GM19463 (cell line): ENCODE measurements around the gene DERL3.

Experiments used
- ATAC-seq: cut with Tn5 transposase; IDR thresholded peaks from one replicate; pipeline ENCODE4 v1.9.1; 2021; ENCODE audit warnings: mild to moderate bottlenecking, moderate library complexity; ENCODE audit not compliant: unreplicated experiment

DERL3 gene

DNA sequence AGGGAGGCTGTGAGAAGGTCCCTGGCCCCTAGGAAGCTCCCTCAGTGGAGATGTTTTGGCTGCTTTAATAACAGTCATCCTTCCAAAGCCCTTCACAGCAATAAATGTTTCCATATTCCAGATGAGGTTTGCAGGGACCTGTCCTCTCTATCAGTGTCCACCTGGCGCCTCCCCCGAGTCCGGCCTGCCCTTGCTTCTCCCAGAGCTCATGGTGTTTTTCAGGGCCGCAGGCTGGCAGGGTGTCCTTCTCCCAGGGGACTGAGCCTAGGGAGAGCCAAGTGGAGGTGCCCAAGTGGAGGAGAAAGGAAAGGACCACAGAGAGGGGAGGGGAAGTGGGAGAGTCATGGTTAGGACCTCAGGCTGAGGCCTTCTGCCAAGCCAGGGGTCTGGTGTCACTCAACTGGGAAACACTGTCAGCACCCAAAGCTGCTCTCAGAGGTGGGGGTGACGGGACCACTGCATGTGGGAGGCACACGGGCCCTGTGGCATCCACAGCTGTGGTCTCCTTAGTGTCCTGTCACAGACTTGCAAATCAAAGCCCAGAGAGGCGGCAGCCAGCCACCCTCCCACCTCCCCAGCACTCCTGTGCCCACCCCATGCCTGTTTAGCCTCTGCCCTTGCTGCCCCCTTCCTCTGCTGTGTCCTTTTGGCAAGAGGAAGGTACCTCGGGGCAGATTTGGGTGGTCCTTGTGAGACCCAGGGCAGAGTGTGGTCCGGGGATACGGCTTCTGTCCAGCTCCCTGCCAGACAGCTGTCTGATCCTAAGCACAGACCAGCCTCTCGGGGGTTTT is 6.4 kb downstream of the DERL3 start:
- ATAC-seq = no peak

DNA sequence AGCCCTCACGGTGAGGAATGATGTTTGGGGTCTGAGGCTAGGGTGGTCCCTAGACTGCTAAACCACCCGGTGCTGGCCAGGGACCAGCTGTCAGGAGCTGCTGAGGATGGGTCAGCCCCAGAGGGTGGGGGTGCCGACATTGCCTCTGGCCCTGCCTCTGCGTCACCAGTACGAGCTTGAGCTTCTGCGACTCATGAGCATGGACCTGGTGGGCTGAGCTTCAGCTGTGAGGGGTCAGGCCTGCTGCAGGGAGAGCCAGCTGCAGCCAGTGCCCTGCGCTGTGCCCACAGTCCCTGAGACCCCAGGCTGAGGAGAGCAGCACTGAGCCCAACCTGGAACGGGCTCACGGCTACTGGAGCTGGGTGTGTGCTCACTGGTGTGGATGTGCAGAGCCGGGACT is 7.0 kb downstream of the DERL3 start:
- ATAC-seq = no peak

DNA sequence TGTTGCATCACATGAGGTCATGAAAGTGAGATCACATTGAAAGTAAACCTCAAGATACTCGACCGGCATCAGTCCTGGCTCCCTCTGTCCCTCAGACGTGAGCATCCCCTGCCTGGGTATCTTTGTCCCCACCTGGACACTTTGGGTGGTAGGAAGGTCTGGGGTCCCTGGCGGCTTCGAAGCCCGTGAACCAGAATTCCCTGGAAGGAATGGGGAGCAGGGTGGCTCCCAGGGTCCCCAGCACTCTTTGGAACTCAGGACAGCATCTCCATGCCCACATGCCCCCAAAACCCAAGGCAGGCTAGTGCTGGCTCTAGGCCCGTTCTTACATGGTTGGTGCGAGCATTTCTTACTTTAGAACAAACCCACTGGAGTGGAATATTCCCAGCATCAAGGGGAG is 7.5 kb downstream of the DERL3 start:
- ATAC-seq = no peak

DNA sequence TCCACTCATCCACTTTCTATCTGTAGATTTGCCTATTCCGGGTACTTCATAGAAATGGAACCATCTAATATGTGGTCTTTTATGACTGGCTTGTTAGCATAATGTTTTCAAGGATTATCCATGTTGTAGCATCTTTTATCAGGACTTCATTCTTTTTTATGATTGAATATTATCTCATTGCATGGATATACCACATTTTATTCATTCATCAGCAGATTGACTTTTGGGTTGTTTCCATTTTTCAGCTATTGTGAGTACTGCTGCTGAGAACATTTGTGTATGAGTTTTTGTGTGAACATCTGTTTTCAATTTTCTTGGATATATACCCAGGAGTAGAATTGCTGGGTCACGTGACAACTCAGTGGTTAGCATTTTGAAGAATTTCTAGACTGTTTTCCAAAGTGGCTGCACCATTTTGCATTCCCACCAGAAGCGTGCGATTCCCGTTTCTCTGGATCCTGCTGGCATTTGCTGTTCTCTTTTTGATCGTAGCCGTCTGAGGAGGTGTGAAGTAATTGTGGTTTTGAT is 8.9 kb downstream of the DERL3 start:
- no peak for ATAC-seq

DNA sequence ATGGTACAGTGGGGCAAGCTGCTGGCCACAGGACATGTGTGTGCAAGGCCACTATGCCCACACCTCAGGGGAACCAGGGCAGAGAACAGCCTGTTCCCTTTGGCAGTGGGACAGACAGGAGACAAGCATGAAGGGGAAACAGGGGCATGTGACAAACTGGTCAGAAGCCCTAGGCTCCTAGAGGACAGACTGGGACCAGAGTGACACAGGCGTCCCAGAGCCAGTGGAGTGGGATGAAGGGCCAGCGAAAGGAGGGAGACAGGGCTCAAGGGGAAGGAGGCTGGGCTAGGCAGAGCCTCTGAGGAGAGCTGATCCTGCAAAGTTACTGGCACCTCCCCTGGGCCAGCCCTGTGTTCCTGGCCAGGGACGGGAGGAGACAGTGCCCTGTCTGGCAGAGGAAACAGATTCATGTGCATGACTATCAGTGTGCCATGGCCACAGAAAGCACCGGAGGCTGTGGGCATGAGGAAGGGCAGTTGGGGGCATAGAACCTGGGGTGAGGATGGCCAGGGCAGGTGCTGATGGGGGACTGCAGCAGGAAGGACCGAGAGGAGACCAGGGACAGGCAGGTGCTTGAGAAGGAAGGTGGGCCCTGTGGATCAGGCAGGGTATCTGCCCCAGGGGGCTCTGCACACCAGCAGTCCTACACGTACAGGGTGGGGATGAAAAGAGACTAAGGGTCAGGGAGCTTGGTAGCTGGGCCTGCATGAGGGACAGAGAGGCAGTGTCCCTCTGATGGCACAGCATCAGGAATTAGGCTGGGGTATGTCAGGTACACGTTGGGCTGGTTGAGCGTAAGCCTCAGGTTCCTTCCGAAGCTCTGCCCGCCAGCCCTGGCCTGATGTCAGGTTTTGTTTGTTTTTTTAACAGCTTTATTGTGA is 9.8 kb downstream of the DERL3 start:
- no peak for ATAC-seq

DNA sequence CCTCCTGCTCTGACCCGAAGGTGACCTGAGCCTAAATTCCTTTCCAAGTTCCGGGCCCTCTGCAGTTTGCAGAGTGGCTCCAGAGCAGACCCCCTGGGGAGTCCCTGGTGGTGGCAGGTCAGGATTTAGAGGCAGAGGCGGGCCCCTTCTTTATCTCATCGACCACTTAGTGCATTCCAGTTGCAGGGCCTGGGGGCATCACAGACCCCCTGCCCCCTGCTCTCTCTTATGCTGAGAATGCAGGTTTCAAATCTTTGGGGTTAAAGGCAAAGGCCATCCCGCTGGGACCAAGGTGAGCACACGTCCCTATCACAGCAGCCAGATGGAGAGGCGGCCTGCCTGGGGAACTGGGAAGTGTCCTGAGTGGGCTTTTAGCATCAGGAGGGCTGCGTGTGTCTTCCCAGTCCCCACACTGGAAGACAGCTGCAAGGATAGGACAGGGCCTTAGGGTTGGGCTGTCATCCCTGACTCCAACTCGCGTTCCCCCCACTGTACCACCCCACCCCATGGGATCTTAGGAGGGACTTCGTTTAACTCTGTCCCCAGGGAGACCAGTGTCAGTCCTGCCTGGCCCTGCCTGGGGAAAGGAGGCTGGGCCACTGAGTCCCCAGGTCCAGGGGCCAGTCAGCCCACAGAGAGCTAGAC is 11.3 kb downstream of the DERL3 start:
- ATAC-seq = no peak

DNA sequence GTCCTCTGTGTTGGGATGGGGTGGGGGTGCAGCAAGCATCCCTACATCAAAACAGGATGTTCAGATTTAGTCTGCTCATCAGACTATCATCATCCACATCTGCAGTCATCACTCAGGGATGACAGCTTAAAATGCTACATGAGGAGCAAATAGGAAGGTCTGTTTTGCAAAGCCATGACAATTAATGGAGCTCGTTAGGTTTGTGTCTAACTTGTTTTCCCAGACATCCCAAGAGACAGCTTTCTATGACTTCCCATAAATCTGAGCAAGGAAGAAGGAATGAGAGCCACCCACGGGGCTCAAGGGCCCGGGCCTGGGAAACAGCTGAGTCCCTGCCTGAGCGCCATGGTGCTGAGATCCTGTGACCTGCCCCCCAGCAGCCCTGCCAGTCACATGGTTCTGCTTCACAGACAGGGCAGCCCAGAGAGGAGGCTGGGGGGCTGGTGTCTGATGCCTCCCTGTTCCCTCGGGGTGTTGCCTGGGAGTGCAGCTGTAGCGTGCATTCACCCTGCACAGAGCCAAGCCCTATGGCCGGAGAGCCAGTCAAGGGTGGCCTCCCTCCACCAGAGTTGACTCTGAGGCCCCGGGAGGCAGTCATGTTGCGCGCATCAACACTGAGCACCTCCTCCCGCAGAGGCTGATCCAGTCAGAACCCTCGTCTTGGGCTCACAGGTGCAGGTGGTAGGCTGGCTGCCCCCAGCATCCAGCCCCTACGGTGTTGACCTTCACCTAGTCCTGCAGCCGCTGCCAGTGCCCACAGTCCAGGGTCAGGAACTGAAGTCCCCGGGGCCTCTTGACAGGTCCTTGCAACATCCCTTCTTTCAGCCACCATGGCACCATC is 12.1 kb downstream of the DERL3 start:
- ATAC-seq = no peak

DNA sequence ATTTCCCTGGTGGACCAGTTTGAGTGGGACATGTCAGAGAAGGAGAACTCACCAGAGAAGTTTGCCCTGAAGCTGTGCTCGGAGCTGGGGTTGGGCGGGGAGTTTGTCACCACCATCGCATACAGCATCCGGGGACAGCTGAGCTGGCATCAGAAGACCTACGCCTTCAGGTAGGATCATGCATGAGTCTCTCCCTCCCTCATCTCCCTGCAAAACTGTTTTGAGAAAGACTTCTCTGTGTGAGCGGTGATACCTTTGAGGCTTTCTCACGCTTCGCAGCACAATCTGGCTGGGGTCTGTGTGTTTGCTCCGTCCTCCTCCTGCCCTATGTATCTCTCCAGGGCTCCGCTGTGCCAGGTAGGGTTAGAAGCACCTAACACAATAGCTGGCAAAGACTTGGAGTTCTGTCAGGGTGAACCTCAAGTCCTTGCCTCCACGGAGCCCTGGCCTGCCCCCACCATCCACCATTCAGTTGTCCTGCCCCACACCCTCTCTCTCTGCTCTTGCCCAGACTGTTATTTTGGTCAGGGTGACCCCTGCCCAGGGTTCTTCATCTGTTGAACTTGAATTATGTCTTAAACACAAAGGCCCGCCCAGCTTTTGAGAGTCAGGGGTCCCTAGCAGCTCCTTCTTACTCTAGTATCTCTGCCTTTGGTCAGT is 13.4 kb downstream of the DERL3 start:
- no peak for ATAC-seq

DNA sequence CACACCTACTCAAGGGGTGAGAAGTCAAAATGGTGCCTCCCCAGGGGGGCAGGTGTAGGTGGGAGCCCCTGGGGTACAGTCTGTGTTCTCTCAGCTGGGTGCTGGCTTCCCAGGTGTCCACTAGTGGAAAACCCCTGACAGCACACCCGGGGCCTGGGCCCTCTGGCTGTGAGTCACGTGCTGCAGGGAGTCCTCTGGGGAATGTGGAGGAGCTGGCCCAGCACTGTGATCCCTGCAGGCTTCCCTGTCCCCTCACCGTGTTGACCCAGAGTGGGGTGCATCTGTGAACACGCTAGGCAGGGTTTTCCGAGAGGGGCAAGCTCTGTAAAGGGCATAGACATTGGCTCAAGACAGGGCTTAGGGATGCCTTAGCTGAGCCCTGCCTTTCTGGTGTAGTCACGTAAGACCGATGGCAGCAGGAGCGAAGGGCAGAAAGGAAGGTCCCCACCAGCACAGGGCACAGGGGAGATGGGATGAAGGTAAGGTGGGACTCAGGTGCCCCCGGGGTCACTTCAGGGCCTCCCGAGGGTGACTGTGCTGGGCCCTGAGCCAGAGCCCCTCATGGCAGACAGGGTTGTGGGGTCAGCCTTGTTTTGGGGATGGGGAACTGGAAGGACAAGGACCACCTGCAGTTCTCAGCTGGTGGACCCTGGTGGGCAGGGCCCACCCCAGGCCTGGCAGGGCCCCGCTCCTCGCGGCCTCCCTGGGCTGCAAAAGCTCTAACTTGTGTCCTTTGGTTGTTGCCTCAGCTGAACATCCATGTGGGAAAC is 14.1 kb downstream of the DERL3 start:
- ATAC-seq = no peak

DNA sequence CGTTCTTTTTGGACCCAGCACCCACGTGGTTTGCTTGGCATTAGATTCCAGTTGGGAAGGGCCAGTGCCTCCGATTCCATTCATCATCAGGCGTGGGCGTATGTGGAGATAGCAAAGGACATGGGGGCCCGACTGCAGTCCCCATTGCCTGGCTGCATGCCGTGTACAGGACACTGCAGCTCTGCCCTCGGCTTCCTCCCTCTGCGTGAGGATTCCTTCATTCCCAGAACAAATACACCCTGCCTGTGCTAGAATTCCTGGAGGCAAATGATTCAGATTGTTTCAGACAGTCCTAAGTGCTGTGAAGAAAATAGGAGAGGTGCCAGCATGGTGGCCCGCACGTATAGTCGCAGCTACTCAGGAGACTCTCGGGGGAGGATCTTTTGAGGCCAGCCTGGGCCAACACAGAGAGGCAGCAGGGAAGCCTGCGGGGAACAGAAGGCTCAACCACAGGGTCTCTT is 15.4 kb downstream of the DERL3 start:
- ATAC-seq = no peak

DNA sequence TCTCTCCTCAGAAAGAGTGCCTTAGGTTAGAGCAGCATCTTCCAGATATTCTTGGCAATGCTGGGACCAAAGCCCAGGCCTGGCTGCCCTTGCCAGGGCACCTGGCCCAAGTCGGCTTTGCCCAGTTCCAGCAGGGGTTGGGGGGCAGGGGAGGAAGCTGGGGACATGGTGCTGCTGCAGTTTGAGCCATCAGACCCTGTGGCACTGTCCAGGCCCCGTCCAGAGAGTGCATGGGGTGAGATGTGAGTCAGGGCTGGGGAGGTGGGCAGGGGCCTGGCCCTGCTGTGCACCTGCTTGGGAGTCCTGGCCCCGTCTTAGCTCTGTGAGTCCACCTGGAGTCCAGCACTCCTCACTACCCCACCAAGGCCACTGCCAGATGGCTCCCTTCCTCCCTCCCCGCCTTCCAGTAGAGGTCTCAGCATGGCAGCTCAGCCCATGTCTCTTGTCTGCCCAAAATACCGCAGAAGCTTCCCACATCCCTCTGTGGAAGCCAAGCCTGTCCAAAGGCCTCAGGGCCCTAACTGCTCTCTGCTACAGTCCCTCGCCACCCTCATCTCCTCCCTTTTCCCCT is 16.6 kb downstream of the DERL3 start:
- ATAC-seq = no peak

DNA sequence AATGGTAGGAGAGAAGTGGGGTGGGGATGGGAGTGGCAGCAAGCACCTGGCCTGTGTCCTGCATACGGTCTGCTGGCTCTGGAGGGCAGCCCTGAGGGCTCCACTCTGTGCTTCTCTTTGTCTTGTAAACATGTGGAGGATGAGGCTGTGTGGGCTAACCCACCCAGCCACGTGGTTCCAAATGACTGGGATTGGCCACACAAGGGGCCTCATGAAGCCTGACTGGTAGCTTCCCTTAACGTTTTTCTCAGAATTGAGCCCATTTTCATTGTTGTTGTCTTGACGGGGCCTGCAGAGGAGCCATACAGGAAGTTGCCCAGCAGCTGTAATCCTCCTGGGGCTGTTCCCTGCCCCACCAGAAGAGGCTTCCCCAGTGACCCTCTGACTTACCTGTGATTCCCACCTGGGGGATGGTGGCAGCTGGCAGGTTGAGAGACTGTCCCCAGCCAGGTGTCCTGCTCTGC is 18.0 kb downstream of the DERL3 start:
- ATAC-seq = no peak

DNA sequence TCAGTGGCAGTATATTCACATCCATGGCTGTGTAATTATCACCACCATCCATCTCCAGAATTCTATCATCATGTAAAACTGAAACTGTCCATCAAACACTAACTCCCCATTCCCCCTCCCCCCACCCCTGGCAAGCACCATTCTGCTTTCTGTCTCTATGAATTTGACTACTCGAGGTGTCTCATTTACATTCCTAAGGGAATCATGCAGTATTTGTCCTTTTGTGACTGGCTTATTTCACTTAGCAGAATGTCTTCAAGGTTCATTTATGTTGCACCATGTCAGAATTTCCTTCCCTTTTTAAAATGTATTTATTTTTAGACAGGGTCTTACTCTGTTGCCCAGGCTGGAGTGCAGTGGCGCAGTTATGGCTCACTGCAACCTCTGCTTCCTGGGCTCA is 20.3 kb downstream of the DERL3 start:
- ATAC-seq = no peak

DNA sequence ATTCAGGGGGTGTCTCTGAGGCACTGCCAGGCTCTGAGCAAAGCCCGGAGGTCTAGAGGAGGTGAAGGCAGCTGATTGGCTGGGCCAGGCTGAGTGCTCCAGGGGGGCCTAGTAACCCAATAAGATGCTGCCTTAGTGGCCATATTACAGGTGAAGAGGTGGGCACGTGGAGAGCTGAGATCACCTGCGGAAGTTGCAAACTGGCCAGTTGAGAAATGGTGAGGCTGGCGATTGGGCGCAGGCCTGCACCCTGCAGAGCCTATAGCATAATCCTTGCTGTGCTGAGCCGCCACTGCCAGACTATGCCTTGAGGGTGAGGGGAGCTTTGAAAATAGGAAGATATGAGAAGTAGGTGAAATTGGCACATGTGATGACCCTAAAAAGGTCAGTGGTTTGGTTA is 21.7 kb downstream of the DERL3 start:
- ATAC-seq = no peak

DNA sequence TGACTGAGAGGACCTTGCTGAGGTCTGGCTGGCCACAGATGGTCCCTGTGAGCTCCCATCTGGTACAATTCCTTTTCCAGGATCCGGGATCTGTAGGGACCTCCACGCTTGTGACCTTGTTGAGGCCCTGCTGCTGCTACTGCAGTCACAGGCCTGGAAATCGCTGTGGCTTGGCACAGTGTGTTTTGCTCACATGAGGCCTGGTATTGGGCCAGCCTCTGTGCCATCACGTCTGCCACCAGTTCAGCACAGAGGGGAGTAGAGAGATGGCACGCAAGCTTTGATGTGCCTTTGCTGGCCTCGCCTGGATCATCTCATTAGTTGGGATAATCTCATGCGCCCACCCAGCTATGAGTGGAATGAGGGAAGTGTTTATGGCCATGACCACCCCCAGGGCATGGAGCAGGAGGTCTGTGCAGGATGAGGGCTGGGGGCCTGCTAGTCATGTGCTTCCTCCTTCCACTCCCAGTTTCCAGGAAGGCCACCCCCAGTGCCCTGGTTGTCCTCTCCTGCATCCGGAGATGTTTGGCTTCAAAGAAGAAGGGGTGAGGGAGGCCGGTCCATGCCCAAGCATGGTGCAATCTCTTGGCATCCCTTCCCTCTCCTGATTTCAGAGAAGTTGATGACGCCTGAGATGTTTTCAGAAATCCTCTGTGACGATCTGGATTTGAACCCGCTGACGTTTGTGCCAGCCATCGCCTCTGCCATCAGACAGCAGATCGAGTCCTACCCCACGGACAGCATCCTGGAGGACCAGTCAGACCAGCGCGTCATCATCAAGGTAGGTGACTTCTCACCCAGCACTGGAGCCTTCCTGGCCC is 22.4 kb downstream of the DERL3 start:
- ATAC-seq = no peak

DNA sequence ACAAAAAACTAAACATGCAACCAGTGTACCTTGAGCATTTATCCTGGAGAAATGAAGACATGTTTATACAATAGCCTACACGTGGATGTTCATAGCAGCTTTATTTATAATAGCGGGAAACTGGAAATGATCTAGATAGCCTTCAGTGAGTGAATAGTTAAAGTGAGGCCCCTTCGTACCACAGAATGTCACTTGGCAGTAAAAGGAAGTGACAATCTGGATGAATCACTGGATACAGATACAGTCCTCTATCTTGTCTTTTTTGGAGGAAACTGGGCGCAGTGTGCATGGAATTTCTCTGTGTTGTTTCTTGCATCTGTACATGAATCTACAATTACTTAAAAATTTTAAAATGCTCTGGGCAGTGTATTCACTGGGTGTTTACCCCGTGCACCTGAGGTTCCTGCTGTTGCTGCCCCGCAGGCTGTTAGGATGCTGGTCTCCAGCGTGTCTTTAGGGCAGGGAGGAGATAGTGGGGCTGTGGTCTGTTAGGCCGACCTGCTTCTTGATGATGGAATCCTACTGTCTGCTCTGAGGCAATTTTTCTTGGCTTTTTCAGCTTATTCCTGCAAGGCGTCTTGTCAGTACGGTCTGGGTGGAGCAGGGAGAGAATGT is 23.2 kb downstream of the DERL3 start:
- no peak for ATAC-seq

DNA sequence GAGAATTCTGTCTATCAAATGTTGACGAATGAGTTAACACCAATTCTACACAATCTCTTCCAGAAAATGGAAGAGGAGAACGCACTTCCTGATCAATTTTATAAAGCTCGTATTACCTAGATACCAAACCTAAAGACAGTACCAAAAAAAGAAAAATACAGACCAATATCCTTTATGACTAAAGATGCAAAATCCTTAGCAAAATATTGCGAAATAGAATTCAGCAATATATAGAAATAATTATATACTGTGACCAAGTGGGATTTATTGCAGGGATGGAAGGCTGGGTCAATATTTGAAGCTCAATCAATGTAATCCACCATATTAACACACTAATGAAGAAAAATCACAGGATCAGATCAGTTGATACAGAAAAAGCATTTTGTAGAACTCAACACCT is 26.4 kb downstream of the DERL3 start:
- ATAC-seq = no peak
